T-helper 2 cell treated with Interferon-gamma antibody and Interleukin-4, amounts not matched to agents 100 ng/mL and 5 ng/mL, for 36 hours (primary cell): ENCODE results near the gene MEX3B. TPM values are rescaled to one million over a fixed set of nuclear protein-coding genes. Genes with fewer than 3 reads are reported as not detected.
"Not testable (repeated sequence)": the region's sequence is repeated elsewhere in the genome, so short reads cannot be mapped to it uniquely, and the experiment has no call there.

Experiments
- intact Hi-C: fragments of 100-400 bp; cut with micrococcal nuclease; formaldehyde crosslinking; loops from one replicate; pipeline ENCODE4 v1.15.1; 2023
- total RNA-seq: library from RNA; stranded (reverse); gene quantifications from 2 replicates; pipeline ENCODE4 v1.2.3, GENCODE V29; 2022

Gene MEX3B
- total RNA-seq, 1 donor from 2014 or later = 1.0 TPM

DNA sequence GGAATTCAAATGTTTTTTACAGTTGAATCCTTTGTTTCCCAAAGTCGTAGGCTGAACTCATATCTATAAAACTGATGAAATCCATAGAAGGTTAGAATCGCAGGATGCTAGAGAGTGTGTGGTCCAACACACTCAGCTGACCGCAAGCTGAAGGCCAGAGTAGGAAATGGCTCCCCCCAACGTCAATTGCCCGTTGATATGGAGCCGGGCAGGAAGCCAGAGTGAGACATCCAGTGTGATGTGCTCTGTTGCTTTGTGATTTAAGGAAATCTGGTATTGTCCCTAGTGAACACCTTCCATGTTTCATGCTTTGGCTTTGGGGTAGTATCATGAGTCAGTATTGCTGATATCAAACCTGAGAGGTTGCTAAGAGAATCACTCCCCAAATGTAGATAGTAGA, 5.8 kb upstream of the MEX3B start:
- intact Hi-C loops = no loop called here

DNA sequence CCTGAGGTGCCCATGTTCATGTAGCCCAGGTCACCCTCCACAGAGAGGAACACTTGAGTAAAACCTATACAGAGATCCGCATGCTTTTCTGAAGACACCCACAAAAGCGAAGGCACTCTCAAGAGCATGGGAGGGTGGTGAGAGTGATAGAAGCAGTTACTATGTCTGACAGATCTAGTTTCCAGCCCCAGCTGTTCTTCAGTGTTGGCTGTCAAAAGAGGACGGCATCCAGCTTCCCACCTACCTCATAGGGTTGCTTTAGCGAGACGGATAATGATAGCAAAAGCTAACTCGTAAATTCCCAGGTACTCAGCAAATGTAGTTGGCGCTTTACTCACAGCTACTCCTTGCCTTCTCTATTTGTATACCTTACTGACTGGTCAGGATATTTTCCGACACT, 3.0 kb upstream of the MEX3B start:
- intact Hi-C loops = loop anchor here (5.0 to 10.0 kb wide), 3 partner anchors 724 to 1052 kb away; partner anchors contain the start of genes RAMAC and STARD5

DNA sequence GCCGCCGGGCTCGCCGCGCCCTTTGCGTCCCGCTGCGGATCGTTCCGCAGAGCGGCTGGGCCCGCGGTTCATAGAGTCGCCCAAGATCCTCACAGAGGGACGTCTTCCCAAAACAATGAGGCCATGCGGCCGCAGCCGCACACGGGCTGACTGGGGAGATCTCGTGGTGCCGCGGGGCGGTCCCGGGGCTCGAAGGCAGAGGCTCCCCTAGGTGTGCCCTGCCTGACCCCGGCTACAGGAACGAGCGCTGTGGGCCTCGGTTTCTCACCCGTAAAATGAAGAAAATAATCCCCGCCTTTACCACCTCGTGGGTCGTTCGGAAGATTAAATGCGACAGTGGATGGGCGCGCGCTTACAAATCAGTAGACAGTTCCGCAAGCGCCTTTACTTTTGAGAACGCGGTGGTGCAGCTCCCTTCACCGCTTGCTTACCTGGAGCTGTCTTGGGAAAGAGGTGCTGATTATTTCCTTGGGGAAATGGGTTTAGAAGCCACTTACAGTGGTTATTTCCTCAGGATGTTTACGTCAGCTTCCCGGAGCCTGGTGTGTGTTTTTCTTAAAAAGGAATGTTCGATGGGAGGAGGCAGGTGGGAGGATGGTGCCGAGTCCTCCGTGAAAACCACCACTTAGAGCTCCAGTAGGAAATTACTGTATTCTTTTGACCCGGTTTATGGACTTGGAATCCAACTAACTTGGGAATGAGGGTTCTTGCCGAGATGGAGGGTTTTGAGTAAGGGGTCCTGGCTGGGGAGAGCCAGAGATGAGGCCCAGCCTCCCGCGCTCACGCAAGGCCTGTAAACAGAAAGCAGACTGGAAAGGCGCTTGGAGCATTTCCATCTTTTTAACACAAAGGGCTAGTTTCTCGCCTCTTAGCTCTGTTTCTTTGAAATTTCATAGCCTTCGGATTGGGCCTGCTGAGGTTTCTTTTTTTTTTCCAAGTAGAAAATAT, 1.9 kb upstream of the MEX3B start:
- intact Hi-C loops = loop anchor here (1.0 to 10.0 kb wide), 7 partner anchors 215 to 1050 kb away; partner anchors contain the start of genes EFL1, RAMAC, SAXO2 and STARD5

DNA sequence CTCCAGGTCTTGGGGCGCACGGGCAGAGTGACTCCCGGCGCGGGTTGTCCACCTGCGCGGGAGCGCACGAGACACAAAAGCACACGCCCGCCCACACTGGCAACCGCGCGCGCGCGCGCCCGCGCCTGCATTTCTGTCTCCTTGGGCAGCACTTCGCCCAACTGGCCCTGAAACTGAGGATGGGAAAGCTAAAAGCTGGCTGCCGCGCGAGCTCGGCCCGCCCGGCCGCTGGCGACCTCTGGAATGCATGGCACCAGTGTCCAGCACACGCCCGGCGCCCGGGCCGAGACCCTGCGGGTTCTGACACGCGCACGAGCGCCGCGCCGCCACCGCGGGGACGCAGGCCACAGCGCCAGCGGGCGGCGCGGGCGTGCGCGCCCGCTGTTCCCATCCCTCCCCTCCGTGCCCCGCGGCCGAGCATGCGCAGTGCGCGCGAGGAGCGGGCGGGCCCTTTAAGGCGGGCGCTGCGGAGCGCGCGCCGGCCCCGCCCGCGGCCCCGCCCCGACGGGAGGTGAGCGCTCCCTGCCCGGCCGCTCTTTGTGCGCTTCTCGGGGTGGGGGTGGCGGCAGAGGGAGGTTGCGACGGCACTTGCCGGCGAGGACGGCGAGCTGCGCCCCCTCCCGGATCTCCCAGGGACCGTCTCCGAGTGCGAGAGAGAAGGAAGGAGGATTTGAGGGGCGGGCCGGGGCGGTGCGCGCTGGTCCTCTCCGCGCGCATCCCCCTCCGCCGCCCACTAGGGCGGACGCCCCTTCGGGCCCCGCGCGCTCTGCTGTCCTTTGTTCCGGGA, 1.0 kb upstream of the MEX3B start:
- intact Hi-C loops = loop anchor here (1.0 to 10.0 kb wide), 7 partner anchors 216 to 1050 kb away; partner anchors contain the start of genes EFL1, RAMAC, SAXO2 and STARD5

DNA sequence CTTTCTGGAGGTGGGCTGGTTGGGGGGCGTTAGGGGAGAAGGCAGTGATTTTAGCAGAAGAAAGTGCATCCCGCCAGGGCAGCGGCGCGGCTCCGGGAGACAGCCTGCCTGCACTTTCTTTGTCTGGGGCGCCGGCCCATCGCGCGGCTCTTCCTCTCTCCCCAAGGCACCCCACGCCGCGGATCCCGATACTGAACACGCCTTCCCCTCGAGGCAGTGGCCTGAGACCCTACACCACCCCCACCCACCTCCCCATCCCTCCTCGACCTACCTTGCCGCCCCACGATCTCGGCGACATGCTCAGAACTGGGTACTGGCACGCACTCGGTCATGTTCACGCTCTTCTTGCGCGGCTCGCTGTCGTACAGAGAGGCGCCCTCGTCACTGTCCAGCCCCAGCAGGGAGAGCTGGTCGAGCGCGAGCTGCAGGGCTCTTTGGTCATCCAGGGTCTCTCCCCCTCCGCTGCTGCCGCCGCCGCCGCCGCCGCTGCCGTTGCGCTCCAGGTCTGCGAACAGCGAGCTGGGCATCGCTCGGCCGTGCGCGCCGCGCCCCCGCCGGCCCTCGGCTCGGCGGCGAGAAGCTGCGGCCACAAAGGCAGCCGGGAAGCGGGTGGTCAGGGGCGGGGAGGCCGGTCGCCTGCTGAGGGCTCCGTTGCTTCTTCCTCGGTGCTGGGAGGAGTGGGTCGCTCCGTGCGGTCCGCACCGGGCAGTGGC, 483 bp downstream of the MEX3B start:
- intact Hi-C loops = loop anchor here (5.0 to 10.0 kb wide), 3 partner anchors 721 to 1048 kb away; partner anchors contain the start of genes RAMAC and STARD5

DNA sequence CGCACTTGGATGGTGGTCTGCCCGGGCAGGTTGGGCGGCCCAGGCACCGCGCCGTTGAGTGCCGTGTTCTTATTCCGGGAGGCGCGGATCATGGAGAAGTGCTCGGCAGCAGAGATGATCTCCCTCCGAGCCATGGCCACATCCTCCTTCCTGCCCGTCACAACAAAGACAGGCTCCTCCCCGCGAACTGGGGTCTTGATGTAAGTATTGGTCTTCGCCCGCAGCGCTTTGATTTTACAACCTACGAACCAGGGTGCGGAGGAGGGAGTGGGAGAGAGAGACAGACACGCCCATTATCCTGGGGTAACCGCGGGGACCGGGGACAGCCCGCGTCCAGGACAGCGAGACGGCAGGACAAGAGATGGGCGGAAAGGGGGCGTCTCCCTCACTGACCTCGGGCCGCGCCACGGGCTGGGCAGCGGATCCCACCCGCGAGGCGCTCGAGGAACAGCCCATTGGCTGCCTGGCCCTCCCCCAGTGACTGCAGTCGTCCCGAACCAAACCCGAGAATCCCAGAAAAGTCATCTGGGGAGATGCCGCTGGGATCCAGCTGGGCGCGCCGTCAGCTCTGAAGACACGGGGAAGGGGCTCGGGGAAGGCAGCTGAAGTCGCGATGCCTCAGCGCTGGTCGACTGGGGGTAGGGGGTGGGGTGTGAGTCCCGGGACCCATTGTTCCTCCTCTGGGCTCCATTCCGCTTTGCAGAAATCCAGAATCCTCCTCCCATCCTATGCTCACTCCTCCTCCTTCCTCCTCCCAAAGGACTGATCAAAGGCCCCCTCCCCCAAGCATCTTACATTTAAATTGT, 1.2 kb downstream of the MEX3B start:
- intact Hi-C loops = loop anchor here (5.0 to 10.0 kb wide), 3 partner anchors 720 to 1047 kb away; partner anchors contain the start of genes RAMAC and STARD5

DNA sequence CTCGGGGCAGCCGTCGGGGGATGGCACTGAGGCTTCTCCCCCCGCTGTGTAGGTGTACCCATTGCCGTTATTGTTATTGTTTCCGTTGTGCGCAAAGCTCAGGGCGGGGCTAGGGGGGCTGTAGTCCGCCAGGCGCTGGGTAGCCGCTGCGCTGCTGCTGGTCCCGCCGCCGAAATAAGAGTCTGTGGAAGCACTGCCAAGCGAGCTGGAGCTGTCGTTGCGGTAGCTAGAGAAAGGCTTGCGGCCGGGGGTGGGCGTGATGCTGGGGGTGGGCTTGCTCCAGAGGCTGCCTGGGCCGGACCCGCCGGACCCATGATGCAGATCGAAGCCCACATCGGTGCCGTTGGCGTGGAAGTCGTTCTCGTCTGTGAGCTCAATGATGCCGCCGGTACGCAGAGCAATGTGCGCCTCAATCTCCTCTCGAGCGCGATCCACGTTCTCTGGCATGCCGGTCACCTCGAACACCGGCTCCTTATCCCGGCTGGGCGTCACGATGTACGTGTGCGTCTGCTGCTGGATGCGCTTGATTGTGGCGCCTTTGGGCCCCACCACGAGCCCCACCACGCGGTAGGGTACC, 1.9 kb downstream of the MEX3B start:
- intact Hi-C loops = loop anchor here (10.0 kb wide), 2 partner anchors 719 to 941 kb away; partner anchors contain the start of genes RAMAC and STARD5

DNA sequence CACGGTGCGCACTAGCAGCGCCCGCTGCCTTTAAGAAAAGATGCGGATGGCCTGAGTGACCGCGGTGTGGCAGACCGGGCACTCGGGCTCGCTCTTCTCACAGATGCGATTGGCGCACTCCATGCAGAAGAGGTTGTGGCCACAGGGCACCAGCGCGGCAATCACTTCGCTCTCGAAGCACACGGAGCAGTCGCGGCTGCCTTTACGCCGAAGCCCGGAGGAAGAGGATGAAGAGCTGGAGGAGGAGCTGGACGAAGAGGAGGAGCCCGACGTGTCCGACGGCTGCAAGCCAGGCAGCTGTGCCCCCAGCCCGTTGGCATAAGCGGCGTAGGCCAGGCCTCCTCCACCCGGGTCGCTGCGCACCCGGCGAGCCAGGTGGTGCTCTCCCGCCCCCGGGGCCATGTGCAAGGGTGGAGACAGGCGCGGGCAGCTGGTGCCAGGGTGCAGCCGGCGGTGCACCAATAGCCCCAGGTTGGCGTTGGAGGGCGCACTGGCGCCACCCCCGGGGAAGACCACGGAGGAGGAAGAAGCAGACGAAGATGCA, 2.6 kb downstream of the MEX3B start:
- intact Hi-C loops = loop anchor here (10.0 kb wide), 2 partner anchors 718 to 942 kb away; partner anchors contain the start of genes RAMAC and STARD5

DNA sequence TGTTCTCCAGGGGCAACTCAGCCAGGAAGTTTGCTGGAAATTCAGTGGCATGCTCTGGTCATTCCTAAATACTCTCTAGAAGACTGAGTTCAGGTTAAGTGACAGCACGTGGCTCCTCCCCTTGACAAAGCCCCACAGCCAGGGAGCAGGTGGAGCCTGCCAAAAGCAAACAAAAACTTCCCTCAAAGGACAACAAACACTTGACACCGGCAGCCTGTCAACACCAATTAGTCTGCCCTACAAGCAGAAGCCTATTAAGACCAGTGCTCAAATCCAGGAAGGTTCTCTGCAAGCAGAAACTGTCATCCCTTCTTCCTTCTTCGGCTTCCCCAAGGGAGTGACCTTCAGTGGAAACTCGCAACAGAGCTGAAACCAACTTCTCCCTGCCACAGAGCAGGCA, 5.0 kb downstream of the MEX3B start:
- intact Hi-C loops = loop anchor here (10.0 kb wide), 2 partner anchors 716 to 944 kb away; partner anchors contain the start of genes RAMAC and STARD5

DNA sequence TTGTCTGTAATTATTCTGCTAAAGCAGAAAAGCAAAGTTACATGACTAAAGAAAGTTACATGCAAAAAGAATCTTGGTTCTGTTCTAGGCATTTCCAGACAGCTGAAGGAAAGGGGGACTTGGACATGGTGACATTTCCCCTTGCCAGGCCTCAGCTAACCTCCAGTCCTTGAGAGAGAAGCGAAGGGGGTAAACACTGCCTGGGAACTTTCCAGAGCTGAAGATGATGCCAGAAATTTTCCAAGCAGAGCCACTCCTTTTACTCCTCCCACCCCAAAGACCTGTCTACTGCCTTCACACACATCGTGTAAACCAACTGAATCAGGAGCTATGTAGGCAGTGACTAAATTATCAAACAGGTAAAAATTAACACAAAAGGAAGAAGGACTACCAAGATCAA, 5.4 kb downstream of the MEX3B start:
- intact Hi-C loops = loop anchor here (10.0 kb wide), 2 partner anchors 716 to 944 kb away; partner anchors contain the start of genes RAMAC and STARD5

DNA sequence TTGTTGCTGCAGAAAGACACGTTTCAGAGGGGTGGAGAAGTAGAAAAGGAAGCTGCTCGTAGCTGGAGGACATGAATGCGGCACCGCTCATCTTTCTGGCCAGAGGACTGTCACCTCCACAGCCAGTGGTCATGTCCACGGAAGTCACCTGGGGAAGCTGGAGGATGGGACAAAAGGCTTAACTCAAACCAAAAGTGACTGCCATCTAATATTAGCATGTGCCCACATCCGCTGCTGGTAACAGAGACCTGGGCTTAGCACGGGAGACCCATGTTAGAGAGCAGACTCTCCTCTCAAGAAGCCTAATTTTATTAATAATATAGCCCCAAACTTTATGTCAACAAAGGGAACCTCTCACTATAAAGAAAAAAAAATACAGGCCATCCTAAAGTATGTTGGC, 5.9 kb downstream of the MEX3B start:
- intact Hi-C loops = loop anchor here (10.0 kb wide), 2 partner anchors 715 to 945 kb away; partner anchors contain the start of genes RAMAC and STARD5

DNA sequence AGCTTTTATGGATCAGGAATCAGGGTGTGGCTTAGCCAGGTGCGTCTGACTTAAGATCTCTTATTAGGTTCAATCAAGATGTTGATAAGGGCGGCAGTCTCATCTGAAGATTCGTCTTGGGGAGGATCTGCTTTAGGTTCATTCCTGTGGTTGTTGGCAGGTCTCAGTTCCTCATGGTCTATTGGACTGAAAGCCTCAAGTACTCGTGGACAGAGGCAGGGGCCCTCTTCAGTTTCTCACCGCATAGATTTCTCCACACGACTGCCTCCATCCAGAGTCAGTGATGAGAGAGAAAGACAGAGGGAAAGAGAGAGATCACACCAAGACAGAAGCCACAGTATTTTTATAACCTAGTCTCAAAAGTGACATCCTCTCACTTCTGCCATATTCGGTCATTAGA, 9.4 kb downstream of the MEX3B start:
- intact Hi-C loops = no loop called here

DNA sequence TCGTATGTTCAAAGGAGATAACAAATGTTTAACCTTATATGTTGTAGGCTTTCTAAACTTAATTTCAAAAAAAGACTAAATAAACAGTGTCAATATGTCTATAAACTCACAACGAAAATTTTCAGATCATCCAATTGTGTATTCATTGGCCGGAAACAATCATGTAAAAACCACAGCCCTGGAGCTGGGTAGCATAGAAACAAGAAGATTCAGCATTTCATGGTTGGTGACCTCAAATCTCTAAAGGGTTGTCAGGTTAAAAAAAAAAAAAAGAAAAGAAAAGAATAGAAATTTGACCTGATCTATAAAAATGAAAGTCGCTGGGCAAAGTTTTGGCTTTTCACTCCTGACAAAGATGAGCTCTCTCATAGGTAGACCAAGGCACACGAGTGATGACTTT, 13.9 kb downstream of the MEX3B start:
- intact Hi-C loops = no loop called here

DNA sequence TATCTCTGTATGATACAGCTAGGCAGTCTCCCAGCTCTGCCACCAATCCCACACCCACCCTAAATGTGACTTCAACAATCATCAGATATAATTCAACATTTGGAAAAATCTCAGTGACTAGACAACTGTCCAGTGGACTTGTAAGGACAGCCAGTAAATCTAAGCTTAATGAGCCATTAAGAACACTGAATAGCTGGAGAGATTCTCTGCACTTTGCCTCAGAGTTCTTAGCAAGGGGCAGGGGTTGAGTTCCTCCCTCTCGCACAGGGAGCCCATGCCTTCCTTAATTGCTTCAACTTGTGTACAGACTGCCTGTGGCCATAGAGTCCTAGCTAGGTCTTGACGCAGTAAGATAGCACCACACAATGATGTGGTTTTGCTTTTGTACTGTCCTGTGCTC, 15.6 kb downstream of the MEX3B start:
- intact Hi-C loops = no loop called here

DNA sequence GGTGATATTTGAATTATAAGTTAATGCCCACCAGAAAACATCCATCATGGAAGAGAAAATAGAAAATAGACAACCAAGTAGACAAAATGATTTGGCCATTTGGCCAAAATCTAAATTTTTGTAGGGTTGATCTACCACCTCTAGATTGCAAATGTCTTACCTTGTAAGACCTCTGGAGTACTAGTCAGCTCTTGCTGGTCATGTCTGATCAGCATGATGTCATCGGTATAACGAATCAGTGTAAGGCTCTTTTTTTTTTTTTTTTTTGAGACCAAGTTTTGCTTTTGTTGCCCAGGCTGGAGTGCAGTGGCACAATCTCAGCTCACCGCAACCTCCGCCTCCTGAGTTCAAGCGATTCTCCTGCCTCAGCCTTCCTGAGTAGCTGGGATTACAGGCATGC, 17.7 kb downstream of the MEX3B start:
- intact Hi-C loops = not testable (repeated sequence)

DNA sequence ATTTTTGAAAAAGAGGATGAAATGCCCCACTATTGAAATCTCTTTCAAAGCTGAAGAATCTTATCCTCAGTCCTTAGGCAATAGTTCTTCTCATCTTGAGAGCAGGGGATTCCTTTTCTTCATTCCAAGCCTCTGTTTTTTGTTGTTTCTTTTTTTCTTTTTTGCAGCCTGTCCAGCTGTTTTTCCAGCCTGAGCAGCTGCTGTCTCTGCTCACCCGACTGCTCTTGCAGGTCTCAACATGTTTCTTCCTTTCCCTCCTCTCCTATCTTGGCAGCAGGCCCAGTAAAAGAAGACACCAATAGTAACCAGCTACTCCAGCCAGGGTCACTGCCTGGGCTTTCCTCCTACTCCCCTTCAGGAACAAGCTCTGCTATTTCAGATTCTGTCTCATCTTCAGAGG, 23.8 kb downstream of the MEX3B start:
- intact Hi-C loops = no loop called here

DNA sequence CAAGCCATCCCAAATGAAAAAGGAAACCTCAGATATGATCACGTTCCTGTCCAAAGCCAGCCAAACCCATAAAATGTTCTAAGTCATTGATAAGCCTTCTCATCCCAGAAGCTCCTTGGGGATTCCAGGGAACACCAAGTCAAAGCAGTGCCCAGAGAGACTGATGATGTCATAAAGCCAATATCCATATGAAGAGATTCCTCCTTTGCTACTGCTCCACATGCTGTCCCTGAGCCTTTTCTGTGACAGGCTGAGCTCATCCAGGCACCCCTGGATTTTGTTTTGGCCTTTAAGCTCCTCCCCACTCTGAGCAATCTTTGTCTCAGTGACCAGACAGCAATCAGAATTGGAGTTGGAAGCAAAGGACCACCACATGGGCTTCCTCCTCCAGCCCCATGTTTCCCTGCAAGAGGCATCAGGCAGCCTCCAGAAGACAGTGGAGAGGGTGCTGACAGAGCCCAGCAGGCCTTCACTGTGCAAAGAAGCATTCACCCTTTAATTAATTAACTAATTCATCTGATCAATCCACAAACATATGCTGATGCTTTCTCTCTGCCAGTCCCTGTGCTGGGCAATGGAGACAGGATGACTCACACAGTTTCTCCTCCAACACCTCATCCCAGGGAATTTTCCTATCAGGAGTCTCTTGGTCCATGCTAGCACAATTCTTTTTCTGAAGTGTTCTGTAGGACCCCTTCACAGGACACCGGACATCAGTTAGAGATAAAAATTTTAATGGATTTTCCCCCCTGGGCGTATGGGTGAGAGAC, 25.0 kb downstream of the MEX3B start:
- intact Hi-C loops = no loop called here

DNA sequence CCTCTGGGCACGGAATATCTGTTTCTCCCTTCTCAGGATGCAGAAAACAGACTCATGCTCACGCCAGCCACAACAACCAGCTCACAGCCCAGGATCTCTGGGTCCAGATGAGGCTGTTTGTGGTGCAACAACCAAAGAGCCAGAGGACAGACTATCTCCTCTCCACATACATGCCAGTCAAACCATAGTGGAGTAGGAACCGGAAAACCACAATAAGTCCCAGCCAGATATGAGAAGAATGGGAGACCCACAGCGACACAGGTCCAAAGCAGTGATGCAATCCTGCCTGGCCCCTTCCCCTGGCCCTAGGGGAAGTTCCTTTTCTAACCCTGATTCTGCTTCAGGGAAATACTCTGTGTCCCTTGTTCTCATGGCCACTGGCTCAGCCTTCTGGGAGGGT, 27.6 kb downstream of the MEX3B start:
- intact Hi-C loops = no loop called here
